Common myeloid progenitor, CD34-positive (primary cell): ENCODE data around the gene SLFN12L.
A peak's percentile ranks its signal among the peaks of the same experiment; 100 is the strongest.
"Not testable (repeated sequence)": the region's sequence is repeated elsewhere in the genome, so short reads cannot be mapped to it uniquely, and the experiment has no call there.

Experiments
- CTCF ChIA-PET: fragments of 350-600 bp; sonication (Branson Sonifier 250); formaldehyde crosslinking; loops from one replicate; lab custom pipeline; 2021; ENCODE audit warnings: antibody characterized with exemption; lab: Charles Lee
- POLR2A ChIA-PET: fragments of 350-600 bp; sonication (Branson Sonifier 250); formaldehyde crosslinking; loops from one replicate; lab custom pipeline; 2021; ENCODE audit warnings: antibody characterized with exemption; lab: Charles Lee
- DNase-seq, 3 donors: peaks; one replicate each; pipeline versions ENCODE4 v3.0.0 to v3.0.0-alpha.2; 2013
- H3K27ac ChIP-seq, 2 experiments: 1 replicate in 1 of 2; 2 replicates in 1 of 2; pipeline ENCODE4 v1.7.0; 2013; ENCODE audit warnings: inconsistent platforms in 2 of 2, low read length in 2 of 2, mild to moderate bottlenecking in 2 of 2, low read depth in 1 of 2, moderate library complexity in 1 of 2; ENCODE audit not compliant: severe bottlenecking in 2 of 2, insufficient read depth in 1 of 2, poor library complexity in 1 of 2
- H3K27me3 ChIP-seq, 5 experiments: replicated peaks in 2 of 5; 1 replicate in 3 of 5; 2 replicates in 2 of 5; pipeline versions ENCODE4 v1.6.1 to v1.7.0; 2013; ENCODE audit warnings: low read length in 4 of 5, mild to moderate bottlenecking in 2 of 5, moderate library complexity in 2 of 5, inconsistent platforms in 1 of 5; ENCODE audit not compliant: insufficient read depth in 5 of 5, control insufficient read depth in 4 of 5
- H3K36me3 ChIP-seq, 4 experiments: 1 replicate in 2 of 4; 2 replicates in 2 of 4; pipeline versions ENCODE4 v1.6.1 to v1.7.0; 2013; ENCODE audit warnings: low read length in 3 of 4, control low read depth in 1 of 4, mild to moderate bottlenecking in 1 of 4; ENCODE audit not compliant: control insufficient read depth in 4 of 4, insufficient read depth in 4 of 4
- H3K4me1 ChIP-seq, 4 experiments: 1 replicate in 3 of 4; 2 replicates in 1 of 4; pipeline versions ENCODE4 v1.6.1 to v1.7.1; 2013; ENCODE audit warnings: low read length in 3 of 4, mild to moderate bottlenecking in 3 of 4, control low read depth in 1 of 4, inconsistent platforms in 1 of 4, moderate library complexity in 1 of 4; ENCODE audit not compliant: control insufficient read depth in 4 of 4, insufficient read depth in 4 of 4; ENCODE audit errors: control extremely low read depth in 1 of 4
- H3K4me3 ChIP-seq, 7 experiments: 1 replicate in 4 of 7; 2 replicates in 3 of 7; pipeline versions ENCODE4 v1.5.1 to v1.7.0; 2013; ENCODE audit warnings: mild to moderate bottlenecking in 7 of 7, low read length in 6 of 7, moderate library complexity in 6 of 7, inconsistent platforms in 2 of 7, low read depth in 2 of 7, control low read depth in 1 of 7; ENCODE audit not compliant: insufficient read depth in 4 of 7, control insufficient read depth in 1 of 7; ENCODE audit errors: extremely low read depth in 1 of 7
- H3K9me3 ChIP-seq, 5 experiments: 1 replicate in 4 of 5; 2 replicates in 1 of 5; pipeline versions ENCODE4 v1.6.1 to v1.7.1; 2013; ENCODE audit warnings: low read length in 4 of 5, mild to moderate bottlenecking in 2 of 5, inconsistent platforms in 1 of 5, low read depth in 1 of 5, moderate library complexity in 1 of 5; ENCODE audit not compliant: control insufficient read depth in 4 of 5, insufficient read depth in 2 of 5; ENCODE audit errors: control extremely low read depth in 1 of 5
- WGBS: methylation state at CpG from one replicate; pipeline ENCODE4 v1.1.5; 2013; ENCODE audit not compliant: insufficient coverage; 5-methylcytosine and 5-hydroxymethylcytosine counted together

Gene SLFN12L

DNA sequence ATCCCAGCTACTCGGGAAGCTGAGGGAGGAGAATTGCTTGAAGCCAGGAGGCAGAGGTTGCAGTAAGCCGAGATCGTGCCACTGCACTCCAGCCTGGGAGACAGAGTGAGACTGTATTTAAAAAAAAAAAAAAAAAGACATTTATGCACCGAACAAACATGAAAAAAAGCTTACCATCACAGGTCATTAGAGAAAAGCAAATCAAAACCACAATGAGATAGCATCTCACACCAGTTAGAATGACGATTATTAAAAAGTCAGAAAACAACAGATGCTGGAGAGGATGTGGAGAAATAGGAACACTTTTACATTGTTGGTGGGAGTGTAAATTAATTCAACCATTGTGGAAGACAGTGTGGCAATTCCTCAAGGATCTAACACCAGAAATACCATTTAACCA, 19.0 kb downstream of the SLFN12L start:
- 80% methylated on average over 1 of the region's 5 CpGs for WGBS
- H3K27ac ChIP-seq, H3K4me3 ChIP-seq, H3K36me3 ChIP-seq, POLR2A ChIA-PET, DNase-seq, H3K9me3 ChIP-seq: not testable (repeated sequence)
- H3K27me3 ChIP-seq, result peaks cover 0 to 17% (median 0%) of the 10 kb centered on the region in 5 experiments
- H3K4me1 ChIP-seq, result peaks cover 4 to 41% (median 29%) of the 10 kb centered on the region in 4 experiments
- CTCF ChIA-PET, result interaction anchor here (1.3 to 2.0 kb wide), 2 partner anchors 20 to 24 kb away, joined by 3 to 4 read pairs; no protein-coding TSS in a partner anchor

DNA sequence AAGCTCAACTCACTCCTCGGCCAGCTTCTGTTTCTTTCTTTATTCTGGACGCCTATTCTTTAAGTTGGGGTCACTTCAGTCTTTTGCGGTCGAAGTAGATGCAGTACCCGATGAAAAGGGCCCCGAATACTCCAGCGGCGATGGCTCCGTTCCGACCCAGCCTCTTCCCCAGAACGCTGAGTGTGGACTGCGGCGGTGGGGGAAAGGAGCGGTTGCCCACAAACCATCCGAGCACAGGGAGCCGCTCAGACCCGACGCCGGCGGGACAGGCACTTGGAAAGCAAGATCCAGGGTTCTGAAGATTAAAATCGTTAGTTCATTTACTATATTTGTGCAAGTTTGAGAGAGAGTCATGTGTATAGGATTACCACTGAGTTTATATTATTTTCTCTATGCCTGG, 22.5 kb downstream of the SLFN12L start:
- H3K27me3 ChIP-seq, result peaks cover 0 to 17% (median 0%) of the 10 kb centered on the region in 5 experiments
- no peak for DNase-seq
- H3K4me3 ChIP-seq, result no peak overlapping the region
- CTCF ChIA-PET, result no interaction called here
- H3K4me1 ChIP-seq, result peaks cover 0 to 6% (median 0%) of the 10 kb centered on the region in 4 experiments
- H3K36me3 ChIP-seq, result no peaks in the 10 kb centered on the region
- H3K9me3 ChIP-seq, result no peaks in the 10 kb centered on the region
- POLR2A ChIA-PET, result no interaction called here
- 69% methylated on average over 20 of the region's 21 CpGs for WGBS
- no peak overlapping the region for H3K27ac ChIP-seq

DNA sequence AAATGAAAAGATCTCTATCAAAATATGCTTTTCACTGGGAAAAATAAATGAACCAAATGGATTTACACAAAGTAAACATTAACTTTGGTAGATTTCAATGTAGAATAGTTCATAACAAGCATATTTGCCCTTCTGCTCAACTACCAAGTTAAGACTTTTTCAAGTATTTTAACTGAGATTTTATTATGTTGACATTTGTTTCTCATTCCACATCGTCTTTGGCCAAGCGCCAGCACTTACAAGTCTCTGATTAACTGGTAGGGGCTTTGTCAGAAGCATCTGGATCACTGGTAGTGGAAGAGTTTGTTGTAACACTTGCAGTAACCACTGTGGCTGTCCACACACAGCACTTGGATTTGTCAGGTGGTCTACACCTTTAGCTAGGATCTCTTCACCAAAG, 22.9 kb downstream of the SLFN12L start:
- Histone ChIP-seq H3K27me3 (peaks cover 0 to 17% (median 0%) of the 10 kb centered on the region in 5 experiments), H3K9me3 (no peaks in the 10 kb centered on the region), H3K27ac (no peak overlapping the region), H3K36me3 (no peaks in the 10 kb centered on the region), H3K4me3 (no peak overlapping the region), H3K4me1 (peaks cover 0 to 2% (median 0%) of the 10 kb centered on the region in 4 experiments)
- ChIA-PET CTCF (no interaction called here), POLR2A (no interaction called here)
- WGBS, result 100% methylated on average over 1 of the region's 2 CpGs
- DNase-seq, result no peak

DNA sequence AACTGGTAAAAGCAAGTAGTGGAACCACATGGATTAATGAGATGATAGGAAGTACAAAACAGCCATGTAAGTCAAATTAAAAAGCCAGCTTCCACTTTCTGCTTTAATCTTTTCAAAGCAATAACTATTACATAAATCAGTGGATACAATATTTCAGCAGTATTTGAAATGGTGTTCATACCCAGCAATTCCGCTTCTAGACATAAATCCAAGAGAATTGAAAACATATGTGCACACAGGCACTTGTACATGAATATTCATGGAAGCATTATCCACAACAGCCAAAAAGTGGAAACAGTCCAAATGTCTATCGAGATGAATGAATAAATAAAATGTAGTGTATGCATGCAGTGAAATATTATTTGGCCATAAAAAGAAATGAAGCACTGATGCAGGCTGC, 27.4 kb downstream of the SLFN12L start:
- Histone ChIP-seq H3K27me3 (peaks cover 0 to 13% (median 0%) of the 10 kb centered on the region in 5 experiments), H3K4me1 (no peaks in the 10 kb centered on the region), H3K27ac (no peak overlapping the region), H3K36me3 (no peaks in the 10 kb centered on the region), H3K4me3 (no peak overlapping the region), H3K9me3 (peaks cover 0 to 9% (median 9%) of the 10 kb centered on the region in 5 experiments)
- 100% methylated on average over 1 of the region's 2 CpGs for WGBS
- DNase-seq, result no peak
- CTCF ChIA-PET, result no interaction called here
- POLR2A ChIA-PET, result no interaction called here

DNA sequence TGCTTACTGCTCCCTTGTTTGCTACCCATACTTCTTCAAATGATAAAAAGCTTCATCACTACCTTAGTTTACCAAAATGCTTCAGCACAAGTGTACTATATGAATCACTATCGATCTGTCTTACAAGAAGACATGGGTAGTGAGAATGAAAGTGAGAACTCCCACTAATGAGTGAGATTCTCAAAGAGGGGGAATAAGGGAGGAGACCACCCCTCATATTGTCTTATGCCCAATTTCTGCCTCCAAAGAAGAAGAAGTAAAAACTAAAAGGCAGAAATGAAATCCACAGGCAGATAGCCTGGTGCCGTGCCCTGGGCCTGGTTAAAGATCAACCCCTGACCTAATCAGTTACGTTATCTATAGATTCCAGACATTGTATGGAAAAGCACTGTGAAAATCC, 29.8 kb downstream of the SLFN12L start:
- H3K36me3 ChIP-seq, CTCF ChIA-PET, H3K27me3 ChIP-seq, DNase-seq, POLR2A ChIA-PET, H3K4me1 ChIP-seq, H3K4me3 ChIP-seq, H3K9me3 ChIP-seq, H3K27ac ChIP-seq: not testable (repeated sequence)
- 100% methylated on average over 2 of the region's 3 CpGs for WGBS

DNA sequence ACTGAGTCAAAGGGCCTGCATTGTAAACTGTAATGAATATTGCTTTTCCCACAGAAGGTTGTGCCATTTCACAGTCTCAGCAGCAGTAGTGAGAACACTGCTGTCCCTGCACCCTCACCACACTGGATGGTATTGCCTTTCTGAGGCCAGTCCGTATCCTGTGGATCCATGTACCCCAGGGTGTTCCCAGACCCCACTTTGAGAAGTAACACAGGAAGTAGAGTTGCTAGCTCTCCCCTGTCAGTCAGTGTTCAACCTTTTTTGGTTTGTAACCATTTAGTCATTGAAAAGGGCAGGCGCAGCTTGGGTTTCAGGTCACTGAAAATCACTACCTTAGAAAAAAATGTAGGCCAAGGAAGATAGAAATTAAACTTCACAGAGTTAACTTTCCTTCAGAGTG, 37.9 kb downstream of the SLFN12L start:
- Histone ChIP-seq H3K27ac (no peak overlapping the region), H3K4me3 (no peak overlapping the region), H3K4me1 (peaks cover 0 to 14% (median 9%) of the 10 kb centered on the region in 4 experiments), H3K27me3 (peaks cover 10 to 68% (median 37%) of the 10 kb centered on the region in 5 experiments), H3K36me3 (no peaks in the 10 kb centered on the region), H3K9me3 (peaks cover 0 to 10% (median 4%) of the 10 kb centered on the region in 5 experiments)
- 50% methylated on average over 2 of the region's 2 CpGs for WGBS
- ChIA-PET POLR2A (no interaction called here), CTCF (interaction anchor here (1.1 to 2.3 kb wide), 4 partner anchors 19 to 252 kb away, joined by 3 to 6 read pairs (median 4); no protein-coding TSS in a partner anchor)
- DNase-seq, result no peak

DNA sequence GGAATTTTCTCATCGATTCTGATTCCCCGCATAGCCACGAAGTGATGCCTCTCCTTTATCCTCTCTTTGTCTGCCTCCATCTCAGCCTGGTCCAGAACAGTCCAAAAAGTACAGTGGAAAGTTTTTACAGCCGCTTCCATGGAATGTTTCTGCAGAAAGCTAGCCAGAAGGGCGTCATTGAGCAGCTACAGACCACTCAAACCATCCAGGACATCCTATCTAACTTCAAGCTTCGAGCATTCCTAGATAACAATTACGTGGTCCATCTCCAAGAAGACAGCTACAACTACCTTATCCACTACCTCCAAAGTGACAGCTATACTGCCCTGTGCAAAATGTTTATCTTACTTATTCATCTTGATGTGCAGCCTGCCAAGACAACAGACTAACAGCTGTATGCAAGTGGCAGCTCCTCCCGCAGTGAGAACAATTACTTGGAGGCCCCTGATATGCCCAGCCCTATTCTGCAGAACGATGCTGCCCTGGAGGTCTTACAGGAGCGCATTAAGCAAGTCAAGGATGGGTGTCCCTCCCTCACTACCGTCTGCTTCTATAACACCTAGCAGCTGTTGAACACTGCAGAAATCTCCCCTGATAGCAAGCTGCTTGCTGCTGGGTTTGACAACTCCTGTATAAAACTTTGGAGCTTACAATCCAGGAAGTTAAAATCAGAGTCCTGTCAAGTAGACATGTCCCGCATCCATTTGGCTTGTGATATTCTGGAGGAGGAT, 38.9 kb downstream of the SLFN12L start:
- POLR2A ChIA-PET, result no interaction called here
- H3K27me3 ChIP-seq, result peaks cover 13 to 75% (median 44%) of the 10 kb centered on the region in 5 experiments
- H3K4me3 ChIP-seq, result peak overlapping the region in 3 of 7 experiments; percentile 40 to 62 (median 59)
- H3K36me3 ChIP-seq, result no peaks in the 10 kb centered on the region
- peaks cover 0 to 10% (median 4%) of the 10 kb centered on the region in 5 experiments for H3K9me3 ChIP-seq
- WGBS, result 30% methylated on average over 11 of the region's 12 CpGs
- CTCF ChIA-PET, result interaction anchor here (0.7 to 2.3 kb wide), 5 partner anchors 10 to 188 kb away, joined by 3 to 6 read pairs (median 4); no protein-coding TSS in a partner anchor
- no peak overlapping the region for H3K27ac ChIP-seq
- DNase-seq, result peak in 1 of 3 donors; percentile 16
- H3K4me1 ChIP-seq, result peaks cover 0 to 14% (median 9%) of the 10 kb centered on the region in 4 experiments
